ENCODE measurements around the gene MAP4K5.
"Not testable (repeated sequence)": the region's sequence is repeated elsewhere in the genome, so short reads cannot be mapped to it uniquely, and the experiment has no call there.

Gene MAP4K5

GRCh38 chr14:50542941-50543418 lies 10.6 kb upstream of the MAP4K5 start:
- Histone ChIP-seq H3K9ac (ENCODE audit: insufficient read length, low read depth) (no peak overlapping the region), H3K4me1 (ENCODE audit: insufficient read depth, insufficient read length) (no peaks in the 10 kb centered on the region), H3K4me3 (ENCODE audit: insufficient read length, low read depth) (no peak overlapping the region), H3K9me3 (ENCODE audit: insufficient read depth, low read length) (0 out of 2 replicates have a peak, but pooled peaks cover 8% of the 10 kb centered on the region), H3K36me3 (ENCODE audit: insufficient read depth, insufficient read length, low read length) (no peaks in the 10 kb centered on the region), H3K27me3 (ENCODE audit: insufficient read depth, insufficient read length) (no peaks in the 10 kb centered on the region)
- DNase-seq (ENCODE audit: low read depth, low spot score), result no peak
- TF ChIP-seq SUZ12 (IDR thresholded peaks at IDR 0.05; ENCODE audit: extremely low read depth, insufficient read depth, insufficient read length) (no peak), ZNF274 (IDR thresholded peaks at IDR 0.05; ENCODE audit: low read depth, low read length) (no peak), YY1 (IDR thresholded peaks at IDR 0.05; ENCODE audit: insufficient read depth, insufficient read length) (no peak)

- Histone ChIP-seq H3K27me3 (ENCODE audit: insufficient read depth, insufficient read length) (no peaks in the 10 kb centered on the region), H3K36me3 (ENCODE audit: insufficient read depth, insufficient read length, low read length) (no peaks in the 10 kb centered on the region), H3K9me3 (ENCODE audit: insufficient read depth, low read length) (peaks cover 17% of the 10 kb centered on the region; the same call in 1 of the 2 replicates), H3K4me3 (ENCODE audit: insufficient read length, low read depth) (no peak overlapping the region), H3K9ac (ENCODE audit: insufficient read length, low read depth) (no peak overlapping the region), H3K4me1 (ENCODE audit: insufficient read depth, insufficient read length) (no peaks in the 10 kb centered on the region)
- no peak for DNase-seq (ENCODE audit: low read depth, low spot score)
- TF ChIP-seq ZNF274 (IDR thresholded peaks at IDR 0.05; ENCODE audit: low read depth, low read length) (no peak), SUZ12 (IDR thresholded peaks at IDR 0.05; ENCODE audit: extremely low read depth, insufficient read depth, insufficient read length) (no peak), YY1 (IDR thresholded peaks at IDR 0.05; ENCODE audit: insufficient read depth, insufficient read length) (no peak)
These were observed 8.8 kb upstream of the MAP4K5 start for GRCh38 chr14:50541159-50541567.

GRCh38 chr14:50539051-50539450 lies 6.7 kb upstream of the MAP4K5 start:
- no peak overlapping the region for H3K4me3 ChIP-seq (ENCODE audit: insufficient read length, low read depth)
- H3K27me3 ChIP-seq (ENCODE audit: insufficient read depth, insufficient read length), result no peaks in the 10 kb centered on the region
- no peaks in the 10 kb centered on the region for H3K4me1 ChIP-seq (ENCODE audit: insufficient read depth, insufficient read length)
- peaks cover 10% of the 10 kb centered on the region; the same call in 1 of the 2 replicates for H3K9me3 ChIP-seq (ENCODE audit: insufficient read depth, low read length)
- TF ChIP-seq SUZ12 (IDR thresholded peaks at IDR 0.05; ENCODE audit: extremely low read depth, insufficient read depth, insufficient read length) (no peak), ZNF274 (IDR thresholded peaks at IDR 0.05; ENCODE audit: low read depth, low read length) (no peak), YY1 (IDR thresholded peaks at IDR 0.05; ENCODE audit: insufficient read depth, insufficient read length) (no peak)
- no peak for DNase-seq (ENCODE audit: low read depth, low spot score)
- no peak overlapping the region for H3K9ac ChIP-seq (ENCODE audit: insufficient read length, low read depth)
- H3K36me3 ChIP-seq (ENCODE audit: insufficient read depth, insufficient read length, low read length), result no peaks in the 10 kb centered on the region

- not testable (repeated sequence) for H3K4me3 ChIP-seq (ENCODE audit: insufficient read length, low read depth); H3K9me3 ChIP-seq (ENCODE audit: insufficient read depth, low read length); H3K9ac ChIP-seq (ENCODE audit: insufficient read length, low read depth); H3K36me3 ChIP-seq (ENCODE audit: insufficient read depth, insufficient read length, low read length); DNase-seq (ENCODE audit: low read depth, low spot score); H3K4me1 ChIP-seq (ENCODE audit: insufficient read depth, insufficient read length); H3K27me3 ChIP-seq (ENCODE audit: insufficient read depth, insufficient read length)
These were observed 5.7 kb upstream of the MAP4K5 start for GRCh38 chr14:50538034-50538433.

- TF ChIP-seq SUZ12 (IDR thresholded peaks at IDR 0.05; ENCODE audit: extremely low read depth, insufficient read depth, insufficient read length) (no peak), YY1 (IDR thresholded peaks at IDR 0.05; ENCODE audit: insufficient read depth, insufficient read length) (no peak), ZNF274 (IDR thresholded peaks at IDR 0.05; ENCODE audit: low read depth, low read length) (no peak)
- H3K9me3 ChIP-seq (ENCODE audit: insufficient read depth, low read length), result peaks cover 8% of the 10 kb centered on the region; the same call in 1 of the 2 replicates
These were observed 2.6 kb upstream of the MAP4K5 start for GRCh38 chr14:50534997-50535396.

GRCh38 chr14:50534416-50534815 lies 2.0 kb upstream of the MAP4K5 start:
- Histone ChIP-seq H3K36me3 (ENCODE audit: insufficient read depth, insufficient read length, low read length) (peaks cover 6% of the 10 kb centered on the region), H3K27me3 (ENCODE audit: insufficient read depth, insufficient read length) (peaks cover 14% of the 10 kb centered on the region), H3K4me3 (ENCODE audit: insufficient read length, low read depth) (no peak overlapping the region), H3K9ac (ENCODE audit: insufficient read length, low read depth) (no peak overlapping the region), H3K4me1 (ENCODE audit: insufficient read depth, insufficient read length) (no peaks in the 10 kb centered on the region), H3K9me3 (ENCODE audit: insufficient read depth, low read length) (peaks cover 8% of the 10 kb centered on the region; the same call in 1 of the 2 replicates)
- no peak for DNase-seq (ENCODE audit: low read depth, low spot score)
- TF ChIP-seq ZNF274 (IDR thresholded peaks at IDR 0.05; ENCODE audit: low read depth, low read length) (no peak), YY1 (IDR thresholded peaks at IDR 0.05; ENCODE audit: insufficient read depth, insufficient read length) (no peak), SUZ12 (IDR thresholded peaks at IDR 0.05; ENCODE audit: extremely low read depth, insufficient read depth, insufficient read length) (no peak)

More at GRCh38 chr14:50534997-50535396, 2.6 kb upstream of the MAP4K5 start:
- H3K27me3 ChIP-seq (ENCODE audit: insufficient read depth, insufficient read length), result peaks cover 14% of the 10 kb centered on the region
- no peak overlapping the region for H3K4me3 ChIP-seq (ENCODE audit: insufficient read length, low read depth)
- H3K36me3 ChIP-seq (ENCODE audit: insufficient read depth, insufficient read length, low read length), result peaks cover 1% of the 10 kb centered on the region
- no peak for DNase-seq (ENCODE audit: low read depth, low spot score)
- H3K4me1 ChIP-seq (ENCODE audit: insufficient read depth, insufficient read length), result no peaks in the 10 kb centered on the region
- H3K9ac ChIP-seq (ENCODE audit: insufficient read length, low read depth), result no peak overlapping the region

GRCh38 chr14:50533806-50534205 lies 1.4 kb upstream of the MAP4K5 start:
- Histone ChIP-seq H3K4me1 (ENCODE audit: insufficient read depth, insufficient read length) (no peaks in the 10 kb centered on the region), H3K9ac (ENCODE audit: insufficient read length, low read depth) (no peak overlapping the region), H3K9me3 (ENCODE audit: insufficient read depth, low read length) (peaks cover 8% of the 10 kb centered on the region; the same call in 1 of the 2 replicates), H3K36me3 (ENCODE audit: insufficient read depth, insufficient read length, low read length) (peaks cover 9% of the 10 kb centered on the region), H3K27me3 (ENCODE audit: insufficient read depth, insufficient read length) (peaks cover 14% of the 10 kb centered on the region), H3K4me3 (ENCODE audit: insufficient read length, low read depth) (no peak overlapping the region)
- no peak for DNase-seq (ENCODE audit: low read depth, low spot score)
- TF ChIP-seq SUZ12 (IDR thresholded peaks at IDR 0.05; ENCODE audit: extremely low read depth, insufficient read depth, insufficient read length) (no peak), YY1 (IDR thresholded peaks at IDR 0.05; ENCODE audit: insufficient read depth, insufficient read length) (no peak), ZNF274 (IDR thresholded peaks at IDR 0.05; ENCODE audit: low read depth, low read length) (no peak)
